MM.1S (cell line): ENCODE data around the gene EI24.

Experiments used
- DNase-seq: peaks from one replicate; pipeline ENCODE4 v3.0.0-alpha.2; 2015
- H2AFZ ChIP-seq: fragments of 300-600 bp; sonication (generic); 2 replicates; pipeline ENCODE4 v1.6.0; 2016; ENCODE audit warnings: antibody characterized with exemption, low read length
- H3F3A ChIP-seq: fragments of 300-600 bp; sonication (generic); 2 replicates; pipeline ENCODE4 v1.6.1; 2016; ENCODE audit warnings: mild to moderate bottlenecking, antibody characterized with exemption, low read length, moderate library complexity, mixed read lengths; ENCODE audit not compliant: insufficient read depth
- H3K27ac ChIP-seq: fragments of 300-600 bp; sonication (generic); 2 replicates; pipeline ENCODE4 v1.5.1; 2016; ENCODE audit warnings: mild to moderate bottlenecking, low read length
- H3K27me3 ChIP-seq: fragments of 300-600 bp; sonication (generic); replicated peaks from 2 replicates; pipeline ENCODE4 v1.6.0; 2016; ENCODE audit warnings: low read length; ENCODE audit not compliant: insufficient read depth
- H3K36me3 ChIP-seq: fragments of 300-600 bp; sonication (generic); replicated peaks from 2 replicates; pipeline ENCODE4 v1.6.1; 2016; ENCODE audit warnings: mild to moderate bottlenecking, low read length, mixed read lengths; ENCODE audit not compliant: insufficient read depth
- H3K4me1 ChIP-seq: fragments of 300-600 bp; sonication (generic); 2 replicates; pipeline ENCODE4 v1.6.1; 2016; ENCODE audit warnings: low read length, mixed read lengths
- H3K4me2 ChIP-seq: fragments of 300-600 bp; sonication (generic); 2 replicates; pipeline ENCODE4 v1.6.0; 2016; ENCODE audit warnings: low read depth, low read length
- H3K4me3 ChIP-seq: fragments of 300-600 bp; sonication (generic); 2 replicates; pipeline ENCODE4 v1.5.1; 2016; ENCODE audit warnings: low read length, mixed read lengths
- H3K79me2 ChIP-seq: fragments of 300-600 bp; sonication (generic); 2 replicates; pipeline ENCODE4 v1.6.1; 2016; ENCODE audit warnings: mixed run types, low read length, mixed read lengths
- H3K9ac ChIP-seq: fragments of 300-600 bp; sonication (generic); 2 replicates; pipeline ENCODE4 v1.6.1; 2016; ENCODE audit warnings: low read length, mixed read lengths
- H3K9me2 ChIP-seq: fragments of 300-600 bp; sonication (generic); replicated peaks from 2 replicates; pipeline ENCODE4 v1.6.1; 2016; ENCODE audit warnings: mild to moderate bottlenecking, low read length, mixed read lengths; ENCODE audit not compliant: insufficient read depth
- H3K9me3 ChIP-seq: fragments of 300-600 bp; sonication (generic); replicated peaks from 2 replicates; pipeline ENCODE4 v1.6.1; 2016; ENCODE audit warnings: mild to moderate bottlenecking, low read length, mixed read lengths; ENCODE audit not compliant: insufficient read depth
- H4K20me1 ChIP-seq: fragments of 300-600 bp; sonication (generic); 2 replicates; pipeline ENCODE4 v1.6.1; 2016; ENCODE audit warnings: mild to moderate bottlenecking, low read length, moderate library complexity, mixed read lengths; ENCODE audit not compliant: insufficient read depth
- EZH2 ChIP-seq: fragments of 300-600 bp; sonication (generic); optimal IDR thresholded peaks from 2 replicates; pipeline ENCODE3; 2017; ENCODE audit warnings: low read depth, mild to moderate bottlenecking, antibody characterized with exemption, low read length, mixed read lengths
- EZH2phosphoT487 ChIP-seq: fragments of 300-600 bp; sonication (generic); IDR thresholded peaks from 2 replicates; pipeline ENCODE4 v1.6.1; 2018; ENCODE audit warnings: antibody characterized with exemption, low read length
- TF ChIP-seq, protein P1 (sequence below): fragments of 300-600 bp; sonication (generic); IDR thresholded peaks from 2 replicates; pipeline ENCODE4 v1.5.1; 2016; ENCODE audit warnings: antibody characterized with exemption, low read length, mixed read lengths

EI24 gene

DNA sequence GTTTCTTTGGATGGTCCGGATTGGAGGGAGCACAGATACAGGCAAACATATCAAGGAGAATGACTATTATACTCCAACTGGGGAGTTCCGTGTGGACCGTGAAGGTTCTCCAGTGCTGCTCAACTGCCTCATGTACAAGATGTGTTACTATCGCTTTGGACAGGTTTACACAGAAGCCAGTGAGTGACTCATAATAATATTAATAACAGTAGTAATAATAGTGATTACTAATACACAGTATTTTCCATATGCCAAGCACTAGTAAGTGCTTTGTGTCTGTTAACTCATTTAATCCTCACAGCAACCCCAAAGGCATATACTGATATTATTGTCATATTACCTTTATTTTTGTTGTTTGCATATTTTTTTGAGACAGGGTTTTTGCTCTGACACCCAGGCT lies 49.1 kb downstream of the EI24 start:
- Histone ChIP-seq H3K27me3 (no peaks in the 10 kb centered on the region), H3K4me2 (no peak overlapping the region), H3K4me1 (no peaks in the 10 kb centered on the region), H3K27ac (no peak overlapping the region), H4K20me1 (no peaks in the 10 kb centered on the region), H2AFZ (no peak overlapping the region), H3K9me3 (no peaks in the 10 kb centered on the region), H3K36me3 (peaks cover 46% of the 10 kb centered on the region), H3K9me2 (no peaks in the 10 kb centered on the region), H3K4me3 (no peak overlapping the region), H3K9ac (no peak overlapping the region), H3K79me2 (peaks cover 8% of the 10 kb centered on the region; the same call in 1 of the 2 replicates), H3F3A (peaks cover 16% of the 10 kb centered on the region; the same call in 1 of the 2 replicates)
- DNase-seq: no peak
- TF ChIP-seq, protein P1, sequence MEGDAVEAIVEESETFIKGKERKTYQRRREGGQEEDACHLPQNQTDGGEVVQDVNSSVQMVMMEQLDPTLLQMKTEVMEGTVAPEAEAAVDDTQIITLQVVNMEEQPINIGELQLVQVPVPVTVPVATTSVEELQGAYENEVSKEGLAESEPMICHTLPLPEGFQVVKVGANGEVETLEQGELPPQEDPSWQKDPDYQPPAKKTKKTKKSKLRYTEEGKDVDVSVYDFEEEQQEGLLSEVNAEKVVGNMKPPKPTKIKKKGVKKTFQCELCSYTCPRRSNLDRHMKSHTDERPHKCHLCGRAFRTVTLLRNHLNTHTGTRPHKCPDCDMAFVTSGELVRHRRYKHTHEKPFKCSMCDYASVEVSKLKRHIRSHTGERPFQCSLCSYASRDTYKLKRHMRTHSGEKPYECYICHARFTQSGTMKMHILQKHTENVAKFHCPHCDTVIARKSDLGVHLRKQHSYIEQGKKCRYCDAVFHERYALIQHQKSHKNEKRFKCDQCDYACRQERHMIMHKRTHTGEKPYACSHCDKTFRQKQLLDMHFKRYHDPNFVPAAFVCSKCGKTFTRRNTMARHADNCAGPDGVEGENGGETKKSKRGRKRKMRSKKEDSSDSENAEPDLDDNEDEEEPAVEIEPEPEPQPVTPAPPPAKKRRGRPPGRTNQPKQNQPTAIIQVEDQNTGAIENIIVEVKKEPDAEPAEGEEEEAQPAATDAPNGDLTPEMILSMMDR: no peak
- TF ChIP-seq EZH2 (no peak), EZH2phosphoT487 (no peak)

DNA sequence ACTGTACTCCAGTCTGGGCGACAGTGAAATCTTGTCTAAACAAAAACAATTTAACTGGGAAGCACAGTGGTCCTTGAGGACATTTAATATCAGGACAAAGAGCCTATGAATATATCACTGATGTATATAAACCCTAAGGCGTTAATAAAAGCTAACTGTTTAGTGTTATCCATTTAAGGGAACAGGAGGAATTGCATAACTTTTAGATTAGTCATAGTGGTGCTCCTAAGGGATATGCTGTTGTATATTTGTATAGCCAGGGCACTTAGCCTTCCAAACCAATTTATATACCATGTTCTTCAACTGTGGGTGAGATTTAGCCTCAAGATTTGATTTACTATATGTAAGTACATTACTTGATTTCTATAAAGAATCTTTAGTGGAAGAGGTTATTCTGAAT lies 52.7 kb downstream of the EI24 start:
- Histone ChIP-seq H3K4me2 (no peak overlapping the region), H2AFZ (no peak overlapping the region), H3K9me3 (no peaks in the 10 kb centered on the region), H3K4me3 (no peak overlapping the region), H4K20me1 (no peaks in the 10 kb centered on the region), H3K9me2 (no peaks in the 10 kb centered on the region), H3K79me2 (peaks cover 13% of the 10 kb centered on the region), H3K27ac (no peak overlapping the region), H3K36me3 (peaks cover 36% of the 10 kb centered on the region), H3K9ac (no peak overlapping the region), H3K4me1 (peaks cover 7% of the 10 kb centered on the region), H3F3A (peaks cover 33% of the 10 kb centered on the region), H3K27me3 (no peaks in the 10 kb centered on the region)
- no peak for DNase-seq
- TF ChIP-seq, protein P1: no peak
- TF ChIP-seq EZH2: no peak
- no peak for TF ChIP-seq EZH2phosphoT487

DNA sequence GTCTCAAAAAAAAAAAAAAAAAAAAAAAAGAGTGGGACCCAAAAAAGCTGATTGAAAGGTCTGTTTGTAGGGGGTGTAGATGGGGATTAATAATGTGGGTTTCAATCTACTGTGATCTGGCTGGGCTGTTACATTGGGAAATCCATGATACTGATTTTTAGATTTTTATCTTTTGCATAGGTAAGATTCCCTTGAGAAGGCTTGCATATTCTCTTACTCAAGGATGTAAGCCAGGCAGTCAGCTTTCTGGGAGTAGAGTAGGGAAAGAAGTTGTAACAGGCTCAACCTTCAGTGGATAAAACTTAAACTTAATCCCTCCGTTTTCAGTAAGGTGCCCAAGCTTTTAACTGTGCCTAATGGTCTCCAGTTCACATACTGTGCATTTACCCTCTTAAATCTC lies 53.8 kb downstream of the EI24 start:
- Histone ChIP-seq H3K27me3 (no peaks in the 10 kb centered on the region), H2AFZ (no peak overlapping the region), H3K9me3 (no peaks in the 10 kb centered on the region), H3K4me1 (peaks cover 17% of the 10 kb centered on the region), H3K4me3 (no peak overlapping the region), H3K27ac (no peak overlapping the region), H3F3A (peaks cover 38% of the 10 kb centered on the region), H3K79me2 (peaks cover 22% of the 10 kb centered on the region), H4K20me1 (no peaks in the 10 kb centered on the region), H3K9ac (no peak overlapping the region), H3K9me2 (no peaks in the 10 kb centered on the region), H3K36me3 (peaks cover 32% of the 10 kb centered on the region), H3K4me2 (no peak overlapping the region)
- TF ChIP-seq EZH2phosphoT487: no peak
- no peak for DNase-seq

DNA sequence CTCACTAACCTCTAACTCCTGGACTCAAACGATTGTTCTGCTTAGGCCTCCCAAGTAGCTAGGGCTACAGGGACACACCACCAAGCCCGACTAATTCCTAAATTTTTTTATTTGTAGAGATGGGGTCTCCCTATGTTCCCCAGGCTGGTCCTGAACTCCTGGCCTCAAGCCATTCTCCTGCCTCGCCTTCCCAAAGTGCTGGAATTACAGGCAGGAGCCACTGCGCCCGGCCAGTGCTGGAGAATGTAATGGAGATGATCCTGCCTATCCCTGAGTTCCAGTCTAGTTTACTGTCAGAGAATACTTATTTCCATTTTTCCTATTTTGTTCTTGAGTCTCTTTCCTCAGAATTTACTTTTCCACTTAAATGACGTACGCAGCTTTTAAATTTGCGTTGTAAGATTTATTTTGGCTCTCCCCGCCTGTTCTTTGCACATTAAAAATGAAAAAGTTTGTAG lies 55.5 kb downstream of the EI24 start, which contains the start of gene CHEK1:
TSS of gene CHEK1 (plus strand) at position 408 of the 458 bp plus-strand sequence. CDS start 1,606 bp downstream, outside the sequence.
- no peaks in the 10 kb centered on the region for H3K9me2 ChIP-seq
- H3K9me3 ChIP-seq: no peaks in the 10 kb centered on the region
- no peaks in the 10 kb centered on the region for H4K20me1 ChIP-seq
- DNase-seq: no peak
- peak within 1 kb of the TSS; percentile 79 for H3K4me3 ChIP-seq
- peak within 1 kb of the TSS; percentile 82 for H3K4me2 ChIP-seq
- H3K27me3 ChIP-seq: no peaks in the 10 kb centered on the region
- H3K4me1 ChIP-seq: peaks cover 19% of the 10 kb centered on the region
- H3K9ac ChIP-seq: peak within 1 kb of the TSS; percentile 80
- H3K36me3 ChIP-seq: peaks cover 23% of the 10 kb centered on the region
- H2AFZ ChIP-seq: peak within 1 kb of the TSS; percentile 71
- TF ChIP-seq, protein P1: no peak
- peaks cover 38% of the 10 kb centered on the region for H3F3A ChIP-seq
- peaks cover 37% of the 10 kb centered on the region for H3K79me2 ChIP-seq
- H3K27ac ChIP-seq: peak within 1 kb of the TSS; percentile 92
